Measurements from ENCODE around the gene RPL35. TPM values are rescaled to one million over a fixed set of nuclear protein-coding genes. Genes with fewer than 3 reads are reported as not detected.

Gene RPL35
- total RNA-seq, 2 experiments from 2014 or later = 1,297 to 1,317 TPM

GRCh38 chr9:124809741-124810500, 51.8 kb downstream of the RPL35 start:
- CTCF ChIA-PET = interaction anchor here (0.6 kb wide), 1 partner anchor 58 kb away, joined by 4 read pairs; no protein-coding TSS in a partner anchor
- Mint-ChIP-seq H3K36me3 (ENCODE audit: low read depth) (no peaks in the 10 kb centered on the region), H3K4me3 (no peak overlapping the region), H3K27ac (no peak overlapping the region), H3K27me3 (peaks cover 3% of the 10 kb centered on the region), H3K4me1 (no peaks in the 10 kb centered on the region), H3K9me3 (no peaks in the 10 kb centered on the region)
- DNase-seq = no peak
- POLR2A ChIA-PET = no interaction called here

DNA sequence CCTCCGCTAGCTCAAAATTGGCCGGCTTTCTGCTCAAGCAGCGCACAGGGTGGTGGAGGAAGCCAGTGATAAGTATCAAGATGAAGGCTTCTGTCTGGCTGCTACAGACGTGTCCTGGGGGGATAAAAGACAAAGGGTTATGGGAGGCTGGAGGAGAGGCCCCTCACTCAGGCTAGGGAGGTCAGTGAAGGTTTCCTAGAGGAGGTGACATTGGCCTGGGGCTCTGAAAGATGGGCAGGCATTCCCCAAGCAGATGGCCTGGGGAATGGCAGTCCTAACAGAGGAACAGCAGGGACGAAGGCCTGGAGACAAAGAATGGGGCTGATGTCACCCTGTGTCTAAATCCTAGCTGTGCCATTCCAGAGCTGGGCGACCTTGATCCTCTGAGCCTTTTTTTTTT, 52.5 kb downstream of the RPL35 start:
- Mint-ChIP-seq H3K36me3 (ENCODE audit: low read depth) (no peaks in the 10 kb centered on the region), H3K9me3 (no peaks in the 10 kb centered on the region), H3K27ac (no peak overlapping the region), H3K4me3 (no peak overlapping the region), H3K4me1 (no peaks in the 10 kb centered on the region), H3K27me3 (peaks cover 3% of the 10 kb centered on the region)
- ChIA-PET POLR2A (no interaction called here), CTCF (interaction anchor here (1.5 kb wide), 1 partner anchor 44 kb away, joined by 3 read pairs; the partner anchor contains the start of gene WDR38)
- no peak for DNase-seq

DNA sequence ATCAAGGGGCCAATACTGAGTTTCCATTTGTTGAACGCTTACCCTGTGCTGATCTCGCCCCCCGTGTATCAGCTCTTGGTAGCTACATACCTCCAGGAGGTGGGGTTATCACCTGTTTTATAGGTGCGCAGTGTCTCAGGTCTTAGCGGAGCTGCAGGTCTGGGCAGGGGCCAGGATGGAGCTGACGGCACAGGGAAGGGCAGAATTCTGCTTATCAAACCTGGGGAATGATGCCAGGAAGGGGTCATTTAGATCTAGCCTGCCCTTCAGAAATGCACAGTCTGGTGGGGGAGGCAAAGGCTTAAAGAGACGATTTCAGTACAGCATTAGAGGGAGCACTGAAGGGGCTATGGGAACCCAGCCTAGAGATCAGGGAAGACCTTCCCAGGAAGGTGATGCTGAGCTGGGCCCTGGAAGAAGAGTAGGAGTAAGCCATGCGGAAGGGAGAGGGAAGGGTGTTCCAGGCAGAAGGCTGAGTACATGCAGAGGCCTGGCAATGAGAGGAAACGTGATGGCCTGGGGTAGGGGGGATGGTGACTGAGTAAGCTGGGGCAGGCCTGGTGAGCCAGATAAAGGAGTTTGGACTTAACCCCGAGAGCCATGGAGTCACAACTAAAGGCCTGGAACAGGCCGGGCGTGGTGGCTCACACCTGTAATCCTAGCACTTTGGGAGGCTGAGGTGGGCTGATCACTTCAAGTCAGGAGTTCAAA, 53.4 kb downstream of the RPL35 start:
- H3K4me3 Mint-ChIP-seq = no peak overlapping the region
- ChIA-PET CTCF (interaction anchor here (1.5 kb wide), 1 partner anchor 44 kb away, joined by 3 read pairs; the partner anchor contains the start of gene WDR38), POLR2A (no interaction called here)
- no peak for DNase-seq
- peaks cover 3% of the 10 kb centered on the region for H3K27me3 Mint-ChIP-seq
- H3K27ac Mint-ChIP-seq = no peak overlapping the region
- H3K36me3 Mint-ChIP-seq (ENCODE audit: low read depth) = no peaks in the 10 kb centered on the region
- no peaks in the 10 kb centered on the region for H3K9me3 Mint-ChIP-seq
- H3K4me1 Mint-ChIP-seq = no peaks in the 10 kb centered on the region

Other genes starting within 250 kb of the RPL35 start
- under 1 TPM; 0.28 to 0.76 TPM for gene NR6A1, start 90.6 kb downstream of the RPL35 start, total RNA-seq
- not detected for gene OLFML2A, start 84.8 kb downstream of the RPL35 start, total RNA-seq
- not detected for gene WDR38, start 8.5 kb downstream of the RPL35 start, total RNA-seq
- gene ARPC5L, start 173 bp upstream of the RPL35 start, total RNA-seq = 10 to 100 TPM; 76.6 to 79.4 TPM
- 10 to 100 TPM; 18.0 to 19.7 TPM for gene GOLGA1, start 79.1 kb upstream of the RPL35 start, total RNA-seq